Stomach (tissue), 4 donors: ENCODE measurements around the gene OPHN1.

ENCODE experiments used
- EP300 ChIP-seq: sonication (generic); formaldehyde crosslinking; IDR thresholded peaks from one replicate; pipeline ENCODE4 v1.6.1; 2017; ENCODE audit warnings: antibody characterized with exemption
- POLR2A ChIP-seq, 4 donors: fragments of 450-650 bp; IDR thresholded peaks; one replicate each; pipeline ENCODE4 v1.6.1; 2016; ENCODE audit warnings: antibody characterized with exemption in 4 of 4, control low read depth in 2 of 4, mild to moderate bottlenecking in 1 of 4, moderate library complexity in 1 of 4
- POLR2AphosphoS5 ChIP-seq, 3 donors: sonication (generic); formaldehyde crosslinking; IDR thresholded peaks; one replicate each; pipeline ENCODE4 v1.6.1; 2016; ENCODE audit warnings: antibody characterized with exemption in 3 of 3
- TF ChIP-seq, protein P1 (sequence below), 7 experiments: fragments of 450-650 bp in 4 of 7; fragments of 200-600 bp in 3 of 7; sonication (generic) in 3 of 7; IDR thresholded peaks; one replicate each; pipeline ENCODE4 v1.5.1; 2016 to 2019; ENCODE audit warnings: antibody characterized with exemption in 7 of 7, control low read depth in 2 of 7, mild to moderate bottlenecking in 1 of 7

- TF ChIP-seq, protein P1, sequence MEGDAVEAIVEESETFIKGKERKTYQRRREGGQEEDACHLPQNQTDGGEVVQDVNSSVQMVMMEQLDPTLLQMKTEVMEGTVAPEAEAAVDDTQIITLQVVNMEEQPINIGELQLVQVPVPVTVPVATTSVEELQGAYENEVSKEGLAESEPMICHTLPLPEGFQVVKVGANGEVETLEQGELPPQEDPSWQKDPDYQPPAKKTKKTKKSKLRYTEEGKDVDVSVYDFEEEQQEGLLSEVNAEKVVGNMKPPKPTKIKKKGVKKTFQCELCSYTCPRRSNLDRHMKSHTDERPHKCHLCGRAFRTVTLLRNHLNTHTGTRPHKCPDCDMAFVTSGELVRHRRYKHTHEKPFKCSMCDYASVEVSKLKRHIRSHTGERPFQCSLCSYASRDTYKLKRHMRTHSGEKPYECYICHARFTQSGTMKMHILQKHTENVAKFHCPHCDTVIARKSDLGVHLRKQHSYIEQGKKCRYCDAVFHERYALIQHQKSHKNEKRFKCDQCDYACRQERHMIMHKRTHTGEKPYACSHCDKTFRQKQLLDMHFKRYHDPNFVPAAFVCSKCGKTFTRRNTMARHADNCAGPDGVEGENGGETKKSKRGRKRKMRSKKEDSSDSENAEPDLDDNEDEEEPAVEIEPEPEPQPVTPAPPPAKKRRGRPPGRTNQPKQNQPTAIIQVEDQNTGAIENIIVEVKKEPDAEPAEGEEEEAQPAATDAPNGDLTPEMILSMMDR (IDR thresholded peaks at IDR 0.05), result no peak
- TF ChIP-seq POLR2AphosphoS5 (IDR thresholded peaks at IDR 0.05) (no peak), POLR2A (IDR thresholded peaks at IDR 0.05) (no peak), EP300 (no peak)
Observed at GRCh38 chrX:68018248-68019203, 414.8 kb downstream of the OPHN1 start.
